Karpas-422 (cell line): ENCODE data around the gene CSMD2. TPM values are rescaled to one million over a fixed set of nuclear protein-coding genes. Genes with fewer than 3 reads are reported as not detected.

Experiments used
- DNase-seq: peaks from one replicate; pipeline ENCODE4 v3.0.0-alpha.2; 2015
- H2AFZ ChIP-seq: fragments of 200-600 bp; sonication (generic); 2 replicates; pipeline ENCODE4 v1.6.1; 2014; ENCODE audit warnings: antibody characterized with exemption, low read length, mixed read lengths
- H3K27ac ChIP-seq: fragments of 200-600 bp; sonication (generic); 2 replicates; pipeline ENCODE4 v1.5.1; 2014; ENCODE audit warnings: mild to moderate bottlenecking, low read length, moderate library complexity
- H3K27me3 ChIP-seq: fragments of 200-600 bp; sonication (generic); 2 replicates; pipeline ENCODE4 v1.6.1; 2014; ENCODE audit warnings: low read length, mixed read lengths
- H3K36me3 ChIP-seq: fragments of 200-600 bp; sonication (generic); 2 replicates; pipeline ENCODE4 v1.6.1; 2014; ENCODE audit warnings: low read length, mixed read lengths; ENCODE audit not compliant: insufficient read depth
- H3K4me1 ChIP-seq: fragments of 200-600 bp; sonication (generic); 2 replicates; pipeline ENCODE4 v1.6.1; 2014; ENCODE audit warnings: mild to moderate bottlenecking, low read length, mixed read lengths
- H3K4me2 ChIP-seq: fragments of 200-600 bp; sonication (generic); 2 replicates; pipeline ENCODE4 v1.6.1; 2014; ENCODE audit warnings: low read length, low read depth, mild to moderate bottlenecking; ENCODE audit not compliant: poor library complexity, severe bottlenecking
- H3K4me3 ChIP-seq: fragments of 200-600 bp; sonication (generic); 2 replicates; pipeline ENCODE4 v1.5.1; 2014; ENCODE audit warnings: mild to moderate bottlenecking, antibody characterized with exemption, low read length, mixed read lengths
- H3K79me2 ChIP-seq: fragments of 200-600 bp; sonication (generic); 2 replicates; pipeline ENCODE4 v1.6.1; 2014; ENCODE audit warnings: mild to moderate bottlenecking, low read length, mixed read lengths
- H3K9ac ChIP-seq: fragments of 200-600 bp; sonication (generic); 2 replicates; pipeline ENCODE4 v1.6.0; 2014; ENCODE audit warnings: low read length
- H3K9me2 ChIP-seq: fragments of 200-600 bp; sonication (generic), shearing (Covaris generic); replicated peaks from 2 replicates; pipeline ENCODE4 v1.6.0; 2014; ENCODE audit warnings: mild to moderate bottlenecking, low read length, moderate library complexity; ENCODE audit not compliant: insufficient read depth
- H3K9me3 ChIP-seq: fragments of 300-700, 200-600 bp; sonication (generic); 2 replicates; pipeline ENCODE4 v1.6.1; 2014; ENCODE audit warnings: low read length, mixed read lengths
- H4K20me1 ChIP-seq: fragments of 200-600 bp; sonication (generic); 2 replicates; pipeline ENCODE4 v1.6.1; 2014; ENCODE audit warnings: mild to moderate bottlenecking, antibody characterized with exemption, low read length, low read depth; ENCODE audit not compliant: insufficient read depth
- total RNA-seq: library from RNA; depleted of rRNA; stranded (reverse); fragments of >200 nt; shearing (Covaris generic); gene quantifications from 2 replicates; pipeline ENCODE4 v1.2.3, GENCODE V29; 2014; ENCODE audit warnings: low replicate concordance; rRNA removed

CSMD2 gene
- total RNA-seq, result 0.07 and 0.19 TPM in 2 replicates

DNA sequence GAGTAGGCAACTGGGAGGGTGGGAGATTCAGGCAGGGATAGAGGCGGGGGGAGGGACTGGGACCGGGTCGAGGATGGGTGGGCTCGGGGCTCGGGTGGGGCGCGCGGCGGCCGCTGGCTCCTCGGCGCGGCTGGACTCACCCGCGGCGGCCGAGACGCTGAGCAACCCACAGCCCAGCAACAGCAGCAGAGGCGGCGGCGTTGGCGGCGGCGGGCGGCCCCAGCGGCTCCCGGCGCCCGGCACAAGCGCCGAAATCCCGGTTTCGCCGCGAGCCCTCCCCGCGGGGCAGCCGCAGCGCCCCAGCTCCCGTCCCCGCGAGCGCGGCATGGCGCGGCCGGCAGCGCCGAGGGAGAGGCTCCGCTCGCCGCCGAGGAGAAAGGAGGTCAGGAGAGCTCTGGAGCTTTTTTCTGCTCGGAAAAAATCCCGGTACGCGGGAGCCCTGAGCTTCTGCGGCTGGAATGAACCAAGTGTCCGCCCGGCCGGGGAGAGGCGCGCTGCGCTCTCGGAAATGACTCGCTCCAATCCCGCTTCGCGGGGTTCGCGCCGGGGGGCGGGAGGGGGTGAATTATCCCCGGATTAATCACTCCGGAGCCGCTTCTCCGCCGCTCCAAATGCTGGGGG, at the start of gene CSMD2:
CSMD2 (minus strand) TSS at position 460 of the 621 bp plus-strand sequence; CDS start at position 327, 133 bp downstream.
- H3K9me3 ChIP-seq, result no peaks in the 10 kb centered on the region
- no peaks in the 10 kb centered on the region for H3K4me1 ChIP-seq
- H3K27ac ChIP-seq, result no peak within 1 kb of the TSS
- H4K20me1 ChIP-seq, result no peaks in the 10 kb centered on the region
- H3K9me2 ChIP-seq, result no peaks in the 10 kb centered on the region
- H3K4me3 ChIP-seq, result no peak within 1 kb of the TSS
- no peak for DNase-seq
- H3K9ac ChIP-seq, result no peak within 1 kb of the TSS
- H2AFZ ChIP-seq, result no peak within 1 kb of the TSS
- no peaks in the 10 kb centered on the region for H3K27me3 ChIP-seq
- no peak within 1 kb of the TSS for H3K4me2 ChIP-seq
- H3K36me3 ChIP-seq, result no peaks in the 10 kb centered on the region
- H3K79me2 ChIP-seq, result no peaks in the 10 kb centered on the region

DNA sequence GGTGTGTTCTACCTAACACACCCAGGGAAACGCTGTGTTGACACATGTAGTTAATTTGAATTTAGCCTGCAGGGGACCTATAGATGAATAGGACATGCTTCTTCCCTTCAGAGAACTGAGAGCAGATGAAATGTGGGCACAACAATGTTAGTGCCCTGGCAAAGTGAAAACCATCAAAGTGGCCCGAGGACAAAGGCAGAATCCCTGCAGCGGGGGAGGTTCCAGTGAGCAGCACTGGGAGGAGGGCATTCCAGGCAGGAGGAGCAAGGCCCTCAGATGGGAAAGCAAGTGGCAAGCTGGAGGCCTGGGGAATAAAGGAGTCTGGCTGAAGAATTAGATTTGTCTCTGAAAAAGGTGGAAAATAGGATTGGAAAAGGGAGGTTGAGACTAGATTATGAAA, 48.9 kb upstream of the CSMD2 start:
- no peak overlapping the region for H3K4me3 ChIP-seq
- H3K9me2 ChIP-seq, result no peaks in the 10 kb centered on the region
- H3K9ac ChIP-seq, result no peak overlapping the region
- no peaks in the 10 kb centered on the region for H3K36me3 ChIP-seq
- H4K20me1 ChIP-seq, result no peaks in the 10 kb centered on the region
- no peak for DNase-seq
- no peak overlapping the region for H2AFZ ChIP-seq
- no peak overlapping the region for H3K27ac ChIP-seq
- no peaks in the 10 kb centered on the region for H3K4me1 ChIP-seq
- no peaks in the 10 kb centered on the region for H3K9me3 ChIP-seq
- no peaks in the 10 kb centered on the region for H3K27me3 ChIP-seq
- H3K79me2 ChIP-seq, result no peaks in the 10 kb centered on the region
- H3K4me2 ChIP-seq, result no peak overlapping the region

DNA sequence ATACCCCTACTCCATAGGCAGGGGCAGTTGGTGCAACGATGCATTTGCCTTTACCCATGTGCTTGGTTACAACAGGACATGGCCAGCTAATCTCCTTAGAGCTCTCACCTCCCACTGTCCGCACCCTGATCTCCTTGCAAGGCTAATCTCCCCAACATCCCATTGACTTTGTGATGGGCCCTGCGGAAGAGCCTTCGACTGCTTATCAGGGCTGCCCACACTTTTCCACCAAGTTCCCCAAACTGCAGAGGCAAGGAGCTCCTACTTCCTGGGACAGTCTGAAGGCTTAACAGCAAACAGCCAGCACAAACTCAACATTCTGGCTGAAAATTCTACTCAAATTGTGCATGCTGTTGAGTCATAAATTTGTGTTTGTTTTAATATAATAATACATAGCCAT, 47.6 kb upstream of the CSMD2 start:
- no peaks in the 10 kb centered on the region for H3K79me2 ChIP-seq

DNA sequence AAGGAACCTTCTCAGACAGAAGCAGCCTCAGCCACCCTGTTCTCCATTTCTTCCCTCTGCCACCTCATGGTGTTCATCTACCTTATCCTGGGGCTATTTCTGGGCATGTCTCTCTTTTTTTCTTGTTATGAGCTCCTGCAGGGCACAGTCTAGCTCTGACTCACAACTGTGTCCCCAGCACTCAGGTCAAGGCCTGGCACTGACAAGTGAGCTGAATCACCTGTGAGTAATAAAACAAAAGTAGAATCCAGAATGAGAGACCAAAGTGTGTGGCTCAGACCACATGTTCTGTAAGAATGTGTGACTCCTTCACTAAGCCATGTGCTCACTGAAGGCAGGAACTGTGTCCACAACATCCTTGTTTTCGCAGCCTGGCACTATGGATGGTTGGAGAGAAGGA, 34.9 kb upstream of the CSMD2 start:
- no peak for DNase-seq
- H4K20me1 ChIP-seq, result no peaks in the 10 kb centered on the region
- H3K9me2 ChIP-seq, result no peaks in the 10 kb centered on the region
- no peak overlapping the region for H3K27ac ChIP-seq
- H3K4me1 ChIP-seq, result peaks cover 22% of the 10 kb centered on the region
- H3K4me2 ChIP-seq, result no peak overlapping the region
- no peak overlapping the region for H2AFZ ChIP-seq
- no peak overlapping the region for H3K4me3 ChIP-seq
- H3K27me3 ChIP-seq, result no peaks in the 10 kb centered on the region
- no peaks in the 10 kb centered on the region for H3K79me2 ChIP-seq
- no peaks in the 10 kb centered on the region for H3K9me3 ChIP-seq
- H3K36me3 ChIP-seq, result no peaks in the 10 kb centered on the region
- H3K9ac ChIP-seq, result no peak overlapping the region

More for the DNA sequence above, 47.6 kb upstream of the CSMD2 start:
- Histone ChIP-seq H3K9me3 (no peaks in the 10 kb centered on the region), H3K27ac (no peak overlapping the region), H3K4me3 (no peak overlapping the region), H3K9me2 (no peaks in the 10 kb centered on the region), H3K27me3 (no peaks in the 10 kb centered on the region), H3K4me2 (no peak overlapping the region), H3K4me1 (no peaks in the 10 kb centered on the region), H3K9ac (no peak overlapping the region), H4K20me1 (no peaks in the 10 kb centered on the region), H3K36me3 (no peaks in the 10 kb centered on the region), H2AFZ (no peak overlapping the region)
- DNase-seq, result no peak

DNA sequence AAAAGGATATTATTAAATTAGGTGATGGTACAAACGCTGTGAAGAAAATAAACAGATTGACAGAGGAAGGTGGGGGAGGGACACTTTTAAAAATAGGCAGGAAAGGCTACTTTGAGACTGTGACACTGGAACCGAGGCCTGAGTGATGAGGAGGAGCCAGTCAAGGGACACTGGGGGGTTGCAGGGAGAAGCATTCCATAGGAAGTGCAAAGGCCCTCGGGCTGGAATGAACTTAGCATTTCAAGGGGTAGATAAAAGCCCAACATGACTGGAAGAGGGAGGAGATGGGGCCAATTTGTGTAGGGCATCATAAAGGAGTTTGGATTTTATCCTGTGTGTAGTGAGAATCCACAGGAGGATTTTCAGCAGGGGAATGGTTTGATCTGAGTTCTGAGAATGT, 27.6 kb upstream of the CSMD2 start:
- no peak for DNase-seq
- Histone ChIP-seq H2AFZ (no peak overlapping the region), H3K9me3 (peaks cover 8% of the 10 kb centered on the region), H3K27ac (no peak overlapping the region), H4K20me1 (no peaks in the 10 kb centered on the region), H3K36me3 (no peaks in the 10 kb centered on the region; the same call in 1 of the 2 replicates), H3K9ac (no peak overlapping the region), H3K79me2 (no peaks in the 10 kb centered on the region), H3K27me3 (no peaks in the 10 kb centered on the region), H3K4me3 (no peak overlapping the region), H3K4me2 (no peak overlapping the region), H3K9me2 (no peaks in the 10 kb centered on the region), H3K4me1 (peaks cover 31% of the 10 kb centered on the region)

DNA sequence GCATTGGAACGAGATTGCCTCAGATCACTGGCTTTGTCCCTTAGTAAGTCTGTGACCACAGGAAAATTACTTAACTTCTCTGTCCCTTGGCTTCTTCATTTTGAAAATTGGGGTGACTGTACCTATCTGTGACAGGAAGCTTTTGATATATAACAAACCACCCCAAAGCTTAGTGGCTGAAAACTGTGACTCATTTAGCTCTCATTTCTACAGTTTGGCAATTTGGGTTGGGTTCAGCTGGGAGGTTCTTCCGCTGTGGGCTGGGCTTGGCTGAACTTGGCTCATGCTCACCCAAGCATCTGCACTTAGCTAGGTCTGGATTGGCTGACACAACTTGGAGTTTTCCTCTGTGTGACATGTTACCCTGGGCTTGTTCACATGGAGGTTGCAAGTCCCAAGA, 25.7 kb upstream of the CSMD2 start:
- Histone ChIP-seq H3K27me3 (no peaks in the 10 kb centered on the region), H4K20me1 (no peaks in the 10 kb centered on the region), H3K9me3 (peaks cover 8% of the 10 kb centered on the region), H3K79me2 (no peaks in the 10 kb centered on the region), H3K27ac (no peak overlapping the region), H2AFZ (no peak overlapping the region), H3K4me1 (peaks cover 23% of the 10 kb centered on the region), H3K9me2 (no peaks in the 10 kb centered on the region), H3K4me2 (no peak overlapping the region), H3K4me3 (no peak overlapping the region), H3K36me3 (no peaks in the 10 kb centered on the region; the same call in 1 of the 2 replicates), H3K9ac (no peak overlapping the region)
- DNase-seq, result no peak

DNA sequence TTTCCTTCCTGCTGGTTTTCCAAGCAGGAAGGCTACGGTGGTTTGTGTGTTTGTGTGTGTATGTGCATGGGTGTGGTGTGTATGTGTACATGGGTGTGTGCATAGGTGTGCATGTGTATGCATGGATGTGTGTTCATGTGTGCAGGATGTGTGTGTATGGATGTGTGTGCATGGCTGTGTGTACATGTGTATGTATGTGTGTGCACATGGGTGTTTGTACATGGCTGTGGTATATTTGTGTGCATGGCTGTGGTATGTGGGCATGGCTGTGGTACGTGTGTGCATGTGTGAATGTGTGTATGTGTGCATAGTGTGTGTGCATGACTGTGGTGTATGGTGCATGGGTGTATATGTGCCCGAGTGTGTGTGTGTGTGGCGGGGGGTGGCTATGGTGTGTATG, 24.0 kb upstream of the CSMD2 start:
- H3K4me1 ChIP-seq, result peaks cover 16% of the 10 kb centered on the region
- H2AFZ ChIP-seq, result no peak overlapping the region
- H3K9ac ChIP-seq, result no peak overlapping the region
- no peaks in the 10 kb centered on the region for H3K27me3 ChIP-seq
- H4K20me1 ChIP-seq, result no peaks in the 10 kb centered on the region
- no peak overlapping the region; the same call in 1 of the 2 replicates for H3K4me3 ChIP-seq
- H3K9me2 ChIP-seq, result no peaks in the 10 kb centered on the region
- peak overlapping the region; percentile 49 for H3K4me2 ChIP-seq
- no peaks in the 10 kb centered on the region for H3K79me2 ChIP-seq
- no peaks in the 10 kb centered on the region; the same call in 1 of the 2 replicates for H3K36me3 ChIP-seq
- H3K9me3 ChIP-seq, result peaks cover 8% of the 10 kb centered on the region
- H3K27ac ChIP-seq, result no peak overlapping the region
- no peak for DNase-seq

DNA sequence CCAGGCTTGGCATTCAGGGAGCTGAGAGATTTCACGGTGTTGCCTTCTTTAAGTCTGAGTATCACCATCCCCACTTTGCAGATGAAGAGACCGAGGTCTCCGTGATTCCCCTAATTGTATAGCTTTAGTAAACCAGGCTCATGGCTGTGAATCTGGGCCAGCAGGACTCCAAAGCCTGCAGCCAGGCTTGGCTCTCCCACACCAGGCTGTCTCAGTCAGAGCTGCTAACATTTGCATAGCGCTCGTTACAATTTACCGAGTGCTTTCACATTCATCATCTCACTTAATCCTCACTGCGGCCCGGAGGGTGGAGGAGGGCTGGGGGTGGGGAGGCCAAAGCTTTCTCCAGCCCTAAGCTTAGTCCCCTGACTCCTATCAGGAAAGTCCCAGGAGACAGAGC, 23.4 kb upstream of the CSMD2 start:
- H2AFZ ChIP-seq, result no peak overlapping the region
- no peaks in the 10 kb centered on the region for H3K79me2 ChIP-seq
- no peak overlapping the region for H3K9ac ChIP-seq
- no peaks in the 10 kb centered on the region for H3K9me2 ChIP-seq
- H3K9me3 ChIP-seq, result peaks cover 8% of the 10 kb centered on the region
- peaks cover 16% of the 10 kb centered on the region for H3K4me1 ChIP-seq
- H4K20me1 ChIP-seq, result no peaks in the 10 kb centered on the region
- peak; percentile 73 for DNase-seq
- no peaks in the 10 kb centered on the region; the same call in 1 of the 2 replicates for H3K36me3 ChIP-seq
- H3K4me2 ChIP-seq, result peak overlapping the region; percentile 49
- H3K27ac ChIP-seq, result peak overlapping the region; percentile 53; the same call in 1 of the 2 replicates
- H3K27me3 ChIP-seq, result no peaks in the 10 kb centered on the region
- H3K4me3 ChIP-seq, result no peak overlapping the region; the same call in 1 of the 2 replicates
